Ascending aorta (tissue), 2 donors: ENCODE data around the gene RPL12. TPM values are rescaled to one million over a fixed set of nuclear protein-coding genes. Genes with fewer than 3 reads are reported as not detected.

Experiments
- DNase-seq, 2 donors: peaks; one replicate each; pipeline ENCODE4 v3.0.0-alpha.2; 2019; ENCODE audit warnings: low spot score in 2 of 2
- H3K27ac ChIP-seq, 2 donors: fragments of 200-600 bp; sonication (generic); one replicate each; pipeline ENCODE4 v1.5.1; 2016 to 2017; ENCODE audit warnings: mild to moderate bottlenecking in 1 of 2
- H3K27me3 ChIP-seq: fragments of 200-600 bp; sonication (generic); one replicate; pipeline ENCODE4 v1.5.1; 2017
- H3K36me3 ChIP-seq, 2 donors: fragments of 200-600 bp; sonication (generic); one replicate each; pipeline ENCODE4 v1.5.1; 2016
- H3K4me1 ChIP-seq, 2 donors: fragments of 200-600 bp; sonication (generic); one replicate each; pipeline ENCODE4 v1.5.1; 2016 to 2017; ENCODE audit warnings: mild to moderate bottlenecking in 1 of 2
- H3K4me3 ChIP-seq, 2 donors: fragments of 200-600 bp; sonication (generic); one replicate each; pipeline ENCODE4 v1.5.1; 2016 to 2017; ENCODE audit warnings: mild to moderate bottlenecking in 1 of 2
- H3K9me3 ChIP-seq, 2 donors: fragments of 200-600 bp; sonication (generic); one replicate each; pipeline ENCODE4 v1.5.1; 2016
- CTCF ChIP-seq, 3 experiments: fragments of 200-600 bp in 2 of 3; fragments of 450-650 bp in 1 of 3; sonication (generic) in 2 of 3; IDR thresholded peaks; one replicate each; pipeline ENCODE4 v1.5.1; 2016 to 2019; ENCODE audit warnings: antibody characterized with exemption in 3 of 3, mild to moderate bottlenecking in 1 of 3, moderate library complexity in 1 of 3
- intact Hi-C: fragments of 100-400 bp; cut with DNase I; formaldehyde crosslinking; loops from one replicate; pipeline ENCODE4 v1.15.1; 2023
- total RNA-seq: library from RNA; depleted of rRNA; stranded (reverse); fragments of >200 nt; gene quantifications from one replicate; pipeline ENCODE4 v1.1.0, GENCODE V29; 2016

The RPL12 gene
- total RNA-seq, 1 donor from 2014 or later, result 1,924 TPM

GRCh38 chr9:127403507-127404192, 47.6 kb downstream of the RPL12 start:
- no peak overlapping the region for H3K4me3 ChIP-seq
- no peak overlapping the region for H3K27ac ChIP-seq
- H3K36me3 ChIP-seq, result peaks cover 25 to 45% of the 10 kb centered on the region in 2 donors
- no peak for TF ChIP-seq CTCF (IDR thresholded peaks at IDR 0.05)
- peaks cover 0 to 5% of the 10 kb centered on the region in 2 donors for H3K4me1 ChIP-seq
- no peak for DNase-seq
- H3K27me3 ChIP-seq, result no peaks in the 10 kb centered on the region
- intact Hi-C loops, result no loop called here
- no peaks in the 10 kb centered on the region for H3K9me3 ChIP-seq

- H3K4me1 ChIP-seq, result peaks cover 0 to 10% of the 10 kb centered on the region in 2 donors
- no peak for TF ChIP-seq CTCF (IDR thresholded peaks at IDR 0.05)
- H3K27me3 ChIP-seq, result no peaks in the 10 kb centered on the region
- H3K27ac ChIP-seq, result no peak overlapping the region
- no peaks in the 10 kb centered on the region for H3K9me3 ChIP-seq
- no peak for DNase-seq
- intact Hi-C loops, result no loop called here
- no peak overlapping the region for H3K4me3 ChIP-seq
- peaks cover 22 to 35% of the 10 kb centered on the region in 2 donors for H3K36me3 ChIP-seq
These were observed 48.7 kb downstream of the RPL12 start for GRCh38 chr9:127402401-127403090.

- no peak for DNase-seq
- Histone ChIP-seq H3K9me3 (no peaks in the 10 kb centered on the region), H3K4me1 (peaks cover 0 to 14% of the 10 kb centered on the region in 2 donors), H3K27ac (no peak overlapping the region), H3K4me3 (no peak overlapping the region), H3K36me3 (peaks cover 13 to 17% of the 10 kb centered on the region in 2 donors), H3K27me3 (no peaks in the 10 kb centered on the region)
- TF ChIP-seq CTCF (IDR thresholded peaks at IDR 0.05), result no peak
- intact Hi-C loops, result no loop called here
These were observed 51.4 kb downstream of the RPL12 start for GRCh38 chr9:127399736-127400269.

- H3K4me3 ChIP-seq, result peak overlapping the region in 1 of 2 donors; percentile 95
- peaks cover 8 to 11% of the 10 kb centered on the region in 2 donors for H3K36me3 ChIP-seq
- H3K9me3 ChIP-seq, result no peaks in the 10 kb centered on the region
- no peak for DNase-seq
- peaks cover 0 to 14% of the 10 kb centered on the region in 2 donors for H3K4me1 ChIP-seq
- no peaks in the 10 kb centered on the region for H3K27me3 ChIP-seq
- no peak overlapping the region for H3K27ac ChIP-seq
- intact Hi-C loops, result no loop called here
- no peak for TF ChIP-seq CTCF (IDR thresholded peaks at IDR 0.05)
These were observed 52.3 kb downstream of the RPL12 start for GRCh38 chr9:127398715-127399400.

GRCh38 chr9:127398275-127398647, 52.9 kb downstream of the RPL12 start:
- H3K4me3 ChIP-seq, result peak overlapping the region; percentile 75 to 95
- H3K27ac ChIP-seq, result no peak overlapping the region
- intact Hi-C loops, result no loop called here
- no peaks in the 10 kb centered on the region for H3K9me3 ChIP-seq
- peaks cover 4 to 5% of the 10 kb centered on the region in 2 donors for H3K36me3 ChIP-seq
- no peak for TF ChIP-seq CTCF (IDR thresholded peaks at IDR 0.05)
- peaks cover 0 to 14% of the 10 kb centered on the region in 2 donors for H3K4me1 ChIP-seq
- no peak for DNase-seq
- H3K27me3 ChIP-seq, result no peaks in the 10 kb centered on the region

Other genes starting within 250 kb of the RPL12 start
- 162 TPM for gene GARNL3, start 186.6 kb downstream of the RPL12 start, total RNA-seq
- gene SLC2A8, start 54.2 kb downstream of the RPL12 start, total RNA-seq, result 75.7 TPM
- 2.9 TPM for gene ZNF79, start 27.0 kb downstream of the RPL12 start, total RNA-seq
- 22.8 TPM for gene LRSAM1, start 104 bp upstream of the RPL12 start, total RNA-seq
- gene STXBP1, start 160.9 kb upstream of the RPL12 start, total RNA-seq, result 29.3 TPM